Vagina (tissue), 2 donors: ENCODE measurements around the gene WWP2. TPM values are rescaled to one million over a fixed set of nuclear protein-coding genes. Genes with fewer than 3 reads are reported as not detected.
"Not testable (repeated sequence)": the region's sequence is repeated elsewhere in the genome, so short reads cannot be mapped to it uniquely, and the experiment has no call there.

Source experiments
- DNase-seq, 2 donors: peaks; one replicate each; pipeline ENCODE4 v3.0.0-alpha.2; 2017; ENCODE audit errors: extremely low spot score in 2 of 2
- H3K27ac ChIP-seq: fragments of 200-600 bp; sonication (generic); one replicate; pipeline ENCODE4 v1.5.1; 2019
- H3K27me3 ChIP-seq: fragments of 200-600 bp; sonication (generic); one replicate; pipeline ENCODE4 v1.5.1; 2019
- H3K36me3 ChIP-seq, 2 donors: fragments of 200-600 bp; sonication (generic); one replicate each; pipeline ENCODE4 v1.5.1; 2017 to 2019
- H3K4me1 ChIP-seq: fragments of 200-600 bp; sonication (generic); one replicate; pipeline ENCODE4 v1.5.1; 2019
- H3K4me3 ChIP-seq, 2 donors: fragments of 200-600 bp; sonication (generic); 1 replicate in 1 of 2; 2 replicates in 1 of 2; pipeline ENCODE4 v1.5.1; 2016 to 2019
- H3K9me3 ChIP-seq: fragments of 200-600 bp; sonication (generic); one replicate; pipeline ENCODE4 v1.5.1; 2019
- POLR2A ChIP-seq, 2 donors: fragments of 450-650 bp; IDR thresholded peaks; one replicate each; pipeline ENCODE4 v1.6.1; 2017; ENCODE audit warnings: antibody characterized with exemption in 2 of 2, mild to moderate bottlenecking in 2 of 2, moderate library complexity in 2 of 2
- POLR2AphosphoS5 ChIP-seq, 2 donors: sonication (generic); formaldehyde crosslinking; IDR thresholded peaks; one replicate each; pipeline ENCODE4 v1.9.0; 2017; ENCODE audit warnings: antibody characterized with exemption in 2 of 2, mild to moderate bottlenecking in 2 of 2, low read depth in 1 of 2; ENCODE audit not compliant: insufficient read depth in 1 of 2
- intact Hi-C: fragments of 100-400 bp; cut with DNase I; formaldehyde crosslinking; loops from one replicate; pipeline ENCODE4 v1.15.1; 2023
- total RNA-seq: library from RNA; depleted of rRNA; stranded (reverse); fragments of >200 nt; gene quantifications from one replicate; pipeline ENCODE4 v1.2.3, GENCODE V29; 2016
- TF ChIP-seq, protein P1 (sequence below), 3 experiments: fragments of 450-650 bp in 2 of 3; fragments of 200-600 bp in 1 of 3; sonication (generic) in 1 of 3; IDR thresholded peaks; one replicate each; pipeline ENCODE4 v1.5.1; 2017 to 2019; ENCODE audit warnings: antibody characterized with exemption in 3 of 3, mild to moderate bottlenecking in 2 of 3, moderate library complexity in 2 of 3

Gene WWP2
- total RNA-seq, 1 donor from 2014 or later = 26.0 TPM

- Histone ChIP-seq H3K36me3 (peaks cover 0 to 9% of the 10 kb centered on the region in 2 donors), H3K9me3 (no peaks in the 10 kb centered on the region), H3K27me3 (no peaks in the 10 kb centered on the region), H3K27ac (no peak overlapping the region), H3K4me3 (no peak overlapping the region), H3K4me1 (no peaks in the 10 kb centered on the region)
- TF ChIP-seq POLR2AphosphoS5 (IDR thresholded peaks at IDR 0.05; ENCODE audit: insufficient read depth in 1 of 2, low read depth in 1 of 2) (no peak), POLR2A (IDR thresholded peaks at IDR 0.05) (no peak)
- TF ChIP-seq, protein P1, sequence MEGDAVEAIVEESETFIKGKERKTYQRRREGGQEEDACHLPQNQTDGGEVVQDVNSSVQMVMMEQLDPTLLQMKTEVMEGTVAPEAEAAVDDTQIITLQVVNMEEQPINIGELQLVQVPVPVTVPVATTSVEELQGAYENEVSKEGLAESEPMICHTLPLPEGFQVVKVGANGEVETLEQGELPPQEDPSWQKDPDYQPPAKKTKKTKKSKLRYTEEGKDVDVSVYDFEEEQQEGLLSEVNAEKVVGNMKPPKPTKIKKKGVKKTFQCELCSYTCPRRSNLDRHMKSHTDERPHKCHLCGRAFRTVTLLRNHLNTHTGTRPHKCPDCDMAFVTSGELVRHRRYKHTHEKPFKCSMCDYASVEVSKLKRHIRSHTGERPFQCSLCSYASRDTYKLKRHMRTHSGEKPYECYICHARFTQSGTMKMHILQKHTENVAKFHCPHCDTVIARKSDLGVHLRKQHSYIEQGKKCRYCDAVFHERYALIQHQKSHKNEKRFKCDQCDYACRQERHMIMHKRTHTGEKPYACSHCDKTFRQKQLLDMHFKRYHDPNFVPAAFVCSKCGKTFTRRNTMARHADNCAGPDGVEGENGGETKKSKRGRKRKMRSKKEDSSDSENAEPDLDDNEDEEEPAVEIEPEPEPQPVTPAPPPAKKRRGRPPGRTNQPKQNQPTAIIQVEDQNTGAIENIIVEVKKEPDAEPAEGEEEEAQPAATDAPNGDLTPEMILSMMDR (IDR thresholded peaks at IDR 0.05) = no peak
- intact Hi-C loops = no loop called here
- DNase-seq = no peak
Measured at GRCh38 chr16:69779724-69780123, 17.6 kb downstream of the WWP2 start.

- no peak for DNase-seq
- Histone ChIP-seq H3K27ac (no peak overlapping the region), H3K4me3 (no peak overlapping the region), H3K9me3 (no peaks in the 10 kb centered on the region), H3K4me1 (no peaks in the 10 kb centered on the region), H3K36me3 (peaks cover 0 to 9% of the 10 kb centered on the region in 2 donors), H3K27me3 (no peaks in the 10 kb centered on the region)
- no peak for TF ChIP-seq POLR2A (IDR thresholded peaks at IDR 0.05)
- TF ChIP-seq, protein P1 (IDR thresholded peaks at IDR 0.05) = no peak
- no peak for TF ChIP-seq POLR2AphosphoS5 (IDR thresholded peaks at IDR 0.05; ENCODE audit: insufficient read depth in 1 of 2, low read depth in 1 of 2)
- intact Hi-C loops = no loop called here
Measured at GRCh38 chr16:69781118-69781517, 19.0 kb downstream of the WWP2 start.

- no peak overlapping the region for H3K4me3 ChIP-seq
- no peaks in the 10 kb centered on the region for H3K27me3 ChIP-seq
- H3K4me1 ChIP-seq = no peaks in the 10 kb centered on the region
- H3K9me3 ChIP-seq = no peaks in the 10 kb centered on the region
- intact Hi-C loops = no loop called here
- H3K27ac ChIP-seq = no peak overlapping the region
- TF ChIP-seq POLR2A (IDR thresholded peaks at IDR 0.05) = no peak
- TF ChIP-seq, protein P1 (IDR thresholded peaks at IDR 0.05) = no peak
- no peak for TF ChIP-seq POLR2AphosphoS5 (IDR thresholded peaks at IDR 0.05; ENCODE audit: insufficient read depth in 1 of 2, low read depth in 1 of 2)
- peaks cover 0 to 35% of the 10 kb centered on the region in 2 donors for H3K36me3 ChIP-seq
- DNase-seq = no peak
Measured at GRCh38 chr16:69784586-69784985, 22.5 kb downstream of the WWP2 start.

DNA sequence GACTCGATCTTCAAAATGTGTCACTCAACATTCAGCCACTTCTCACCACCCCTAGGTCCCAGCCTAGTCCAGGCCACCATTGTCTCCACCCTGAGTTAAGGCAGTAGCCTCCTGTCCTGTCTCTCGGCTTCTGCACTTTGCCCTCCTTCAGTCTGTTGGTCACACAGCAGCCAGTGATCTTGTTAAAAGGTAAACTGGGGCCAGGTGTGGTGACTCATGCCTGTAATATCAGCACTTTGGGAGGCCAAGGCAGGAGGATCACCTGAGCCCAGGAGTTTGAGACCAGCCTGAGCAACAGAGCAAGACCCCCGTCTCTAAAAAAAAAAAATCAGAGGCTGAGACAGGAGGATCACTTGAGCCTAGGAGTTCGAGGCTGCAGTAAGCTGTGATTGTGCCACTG lies 25.8 kb downstream of the WWP2 start:
- DNase-seq = no peak
- TF ChIP-seq, protein P1 (IDR thresholded peaks at IDR 0.05) = no peak
- TF ChIP-seq POLR2A (IDR thresholded peaks at IDR 0.05) (no peak), POLR2AphosphoS5 (IDR thresholded peaks at IDR 0.05; ENCODE audit: insufficient read depth in 1 of 2, low read depth in 1 of 2) (no peak)
- Histone ChIP-seq H3K9me3 (no peaks in the 10 kb centered on the region), H3K4me3 (no peak overlapping the region), H3K36me3 (peaks cover 0 to 38% of the 10 kb centered on the region in 2 donors), H3K27ac (no peak overlapping the region), H3K27me3 (no peaks in the 10 kb centered on the region), H3K4me1 (no peaks in the 10 kb centered on the region)
- intact Hi-C loops = no loop called here

DNA sequence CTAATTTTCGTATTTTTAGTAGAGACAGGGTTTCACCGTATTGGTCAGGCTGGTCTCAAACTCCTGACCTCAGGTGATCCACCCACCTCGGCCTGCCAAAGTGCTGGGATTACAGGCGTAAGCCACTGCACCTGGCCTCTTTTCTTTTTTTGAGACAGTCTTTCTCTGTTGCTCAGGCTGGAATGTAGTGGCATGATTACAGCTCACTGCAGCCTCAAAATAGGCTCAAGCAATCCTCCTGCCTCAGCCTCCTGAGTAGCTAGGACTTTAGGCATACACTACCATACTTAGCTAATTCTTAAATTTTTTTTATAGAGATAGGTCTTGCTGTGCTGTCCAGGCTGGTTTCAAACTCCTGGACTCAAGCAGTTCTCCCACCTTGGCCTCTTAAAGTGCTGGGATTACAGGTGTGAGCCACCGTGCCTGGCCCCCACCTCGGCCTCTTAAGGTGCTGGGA lies 29.3 kb downstream of the WWP2 start:
- H3K4me1 ChIP-seq, intact Hi-C loops, H3K9me3 ChIP-seq, DNase-seq, H3K27me3 ChIP-seq, H3K4me3 ChIP-seq, H3K27ac ChIP-seq: not testable (repeated sequence)
- H3K36me3 ChIP-seq = peaks cover 0 to 29% of the 10 kb centered on the region in 2 donors
